Measurements from ENCODE around the gene SLC4A4.
"Not testable (repeated sequence)": the region's sequence is repeated elsewhere in the genome, so short reads cannot be mapped to it uniquely, and the experiment has no call there.

The SLC4A4 gene

DNA sequence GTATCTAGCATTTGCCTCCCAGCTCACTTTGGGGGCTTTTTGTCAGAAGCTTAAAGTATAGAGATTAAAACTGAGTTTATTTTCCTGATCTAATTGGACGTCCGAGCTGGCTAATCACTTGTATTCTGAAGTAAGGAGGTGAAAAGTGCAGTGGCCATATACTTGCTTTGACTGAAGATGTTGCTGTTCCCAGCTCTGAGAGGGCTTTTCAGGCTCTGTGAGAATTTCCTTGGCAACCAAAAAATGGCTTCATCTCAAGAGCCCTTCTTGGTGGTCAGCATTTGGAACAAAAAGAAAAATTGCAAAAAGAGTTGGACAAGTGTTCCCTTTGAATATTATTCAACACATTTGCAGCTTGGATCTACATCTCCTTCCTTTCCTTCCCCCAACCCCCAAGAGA lies 67.0 kb downstream of the SLC4A4 start:
- TF ChIP-seq CTCF (IDR thresholded peaks at IDR 0.05; ENCODE audit: borderline replicate concordance, control extremely low read depth, extremely low read depth, insufficient read depth, missing control alignments), result no peak

DNA sequence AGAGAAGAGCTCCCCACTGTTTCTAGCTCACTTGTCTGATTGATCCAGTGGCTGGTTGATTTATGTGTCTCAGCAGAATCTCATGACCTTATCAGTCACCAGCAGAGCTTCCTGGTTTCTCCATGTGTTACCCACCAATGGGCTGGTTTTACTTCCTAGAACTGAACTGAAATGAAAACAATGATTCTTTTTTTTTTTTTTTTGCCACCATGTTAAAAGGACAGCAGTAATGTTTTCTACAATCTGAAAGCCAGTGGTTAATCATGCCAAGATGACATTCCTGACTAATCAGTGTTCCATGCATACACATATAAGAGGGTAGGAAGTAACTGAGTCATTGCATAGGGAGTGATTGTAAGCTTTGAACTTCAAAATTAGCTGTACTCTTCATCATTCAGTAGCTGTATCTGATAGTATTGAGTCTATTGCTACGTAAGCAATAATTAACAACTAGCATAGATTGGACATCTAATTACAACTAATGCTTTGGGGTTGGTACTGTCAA lies 67.7 kb downstream of the SLC4A4 start:
- no peak for DNase-seq (ENCODE audit: low spot score)
- in situ Hi-C loops (cut with MboI; ENCODE audit: low sequenced_read_pairs, unreplicated experiment), result no loop called here
- no peak for TF ChIP-seq CTCF (IDR thresholded peaks at IDR 0.05; ENCODE audit: borderline replicate concordance, control extremely low read depth, extremely low read depth, insufficient read depth, missing control alignments)

More for the DNA sequence above, 67.0 kb downstream of the SLC4A4 start:
- DNase-seq (ENCODE audit: low spot score), result no peak
- in situ Hi-C loops (cut with MboI; ENCODE audit: low sequenced_read_pairs, unreplicated experiment), result no loop called here

DNA sequence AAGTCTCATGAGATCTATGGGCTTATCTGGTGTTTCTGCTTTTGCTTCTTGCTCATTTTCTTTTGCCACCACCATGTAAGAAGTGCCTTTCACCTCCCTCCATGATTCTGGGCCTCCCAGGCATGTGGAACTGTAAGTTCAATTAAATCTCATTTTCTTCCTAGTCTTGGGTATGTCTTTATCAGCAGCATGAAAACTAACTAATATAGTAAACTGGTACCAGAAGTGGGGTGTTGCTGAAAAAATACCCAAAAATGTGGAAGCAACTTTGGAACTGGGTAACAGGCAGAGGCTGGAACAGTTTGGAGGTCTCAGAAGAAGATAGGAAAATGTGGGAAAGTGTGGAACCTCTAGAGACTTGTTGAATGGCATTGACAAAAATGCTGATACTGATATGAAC lies 70.1 kb downstream of the SLC4A4 start:
- DNase-seq (ENCODE audit: low spot score); in situ Hi-C loops (cut with MboI; ENCODE audit: low sequenced_read_pairs, unreplicated experiment): not testable (repeated sequence)

GRCh38 chr4:71411981-71412380 lies 73.2 kb downstream of the SLC4A4 start:
- no peak for TF ChIP-seq CTCF (IDR thresholded peaks at IDR 0.05; ENCODE audit: borderline replicate concordance, control extremely low read depth, extremely low read depth, insufficient read depth, missing control alignments)
- in situ Hi-C loops (cut with MboI; ENCODE audit: low sequenced_read_pairs, unreplicated experiment), result no loop called here
- no peak for DNase-seq (ENCODE audit: low spot score)

- in situ Hi-C loops (cut with MboI; ENCODE audit: low sequenced_read_pairs, unreplicated experiment), result no loop called here
- no peak for TF ChIP-seq CTCF (IDR thresholded peaks at IDR 0.05; ENCODE audit: borderline replicate concordance, control extremely low read depth, extremely low read depth, insufficient read depth, missing control alignments)
- DNase-seq (ENCODE audit: low spot score), result no peak
These were observed 76.7 kb downstream of the SLC4A4 start for GRCh38 chr4:71415491-71415890.

DNA sequence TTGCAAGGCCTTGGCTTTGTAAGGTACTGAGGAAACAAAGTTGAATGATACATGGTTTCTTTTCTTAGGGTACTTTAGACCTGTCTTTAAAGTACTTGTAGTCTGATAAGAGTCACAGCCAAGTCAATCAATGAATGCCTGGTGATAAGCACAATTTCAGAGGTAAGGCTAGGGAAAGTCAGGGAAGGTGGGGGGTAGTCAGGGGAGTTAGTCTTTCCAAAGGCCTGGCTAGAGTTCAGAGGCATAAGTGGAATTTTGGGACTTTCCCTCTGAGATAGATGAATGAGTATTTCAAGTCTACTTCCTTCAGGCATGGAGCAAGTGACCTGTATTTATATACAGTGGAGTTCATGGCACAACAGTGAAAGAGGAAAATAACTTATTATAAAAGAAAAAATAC lies 78.3 kb downstream of the SLC4A4 start:
- TF ChIP-seq CTCF (IDR thresholded peaks at IDR 0.05; ENCODE audit: borderline replicate concordance, control extremely low read depth, extremely low read depth, insufficient read depth, missing control alignments), result no peak
- in situ Hi-C loops (cut with MboI; ENCODE audit: low sequenced_read_pairs, unreplicated experiment), result no loop called here
- DNase-seq (ENCODE audit: low spot score), result no peak

DNA sequence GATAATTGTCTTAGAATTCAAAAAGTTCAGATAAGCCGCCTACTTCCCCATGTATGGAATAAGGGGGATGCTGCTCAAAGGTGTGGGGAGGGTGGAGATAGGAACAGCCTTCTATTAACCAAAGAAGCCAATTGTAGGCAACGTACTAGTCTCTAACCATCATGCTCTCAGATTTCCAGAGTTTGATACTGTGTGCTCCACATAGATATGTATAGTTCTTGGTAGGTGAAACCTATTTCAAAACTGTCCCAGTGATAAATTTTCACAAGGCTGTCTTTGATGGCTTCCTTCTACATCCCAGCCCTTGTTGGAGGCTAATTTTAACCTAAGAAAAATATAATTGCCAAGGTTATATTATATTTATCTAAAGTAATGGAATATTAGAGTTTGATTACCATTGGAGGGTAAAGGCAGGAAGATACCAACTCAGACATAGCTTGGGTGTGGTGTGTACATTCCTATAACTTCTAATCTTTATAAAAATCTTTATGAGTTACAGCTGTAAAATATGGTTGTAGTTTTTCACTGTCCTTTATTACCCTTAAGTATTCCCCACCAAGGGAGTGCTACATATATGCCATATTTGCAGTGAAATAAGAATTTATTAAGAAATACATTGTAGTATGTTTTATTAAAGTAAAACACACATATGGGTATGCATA lies 87.7 kb downstream of the SLC4A4 start:
- in situ Hi-C loops (cut with MboI; ENCODE audit: low sequenced_read_pairs, unreplicated experiment), result no loop called here
- no peak for DNase-seq (ENCODE audit: low spot score)
- TF ChIP-seq CTCF (IDR thresholded peaks at IDR 0.05; ENCODE audit: borderline replicate concordance, control extremely low read depth, extremely low read depth, insufficient read depth, missing control alignments), result no peak

All from GM13976 (cell line).